Testis (tissue), 3 donors: ENCODE results near the gene THBS3. TPM values are rescaled to one million over a fixed set of nuclear protein-coding genes. Genes with fewer than 3 reads are reported as not detected.
"Not testable (repeated sequence)": the region's sequence is repeated elsewhere in the genome, so short reads cannot be mapped to it uniquely, and the experiment has no call there.

ENCODE experiments used
- DNase-seq: peaks from one replicate; pipeline ENCODE4 v3.0.0-alpha.2; 2019
- H3K27ac ChIP-seq, 2 donors: fragments of 200-600 bp; sonication (generic); one replicate each; pipeline ENCODE4 v1.5.1; 2019
- H3K27me3 ChIP-seq: fragments of 200-600 bp; sonication (generic); one replicate; pipeline ENCODE4 v1.5.1; 2019
- H3K36me3 ChIP-seq: fragments of 200-600 bp; sonication (generic); one replicate; pipeline ENCODE4 v1.5.1; 2017; ENCODE audit warnings: low read depth; ENCODE audit errors: missing control alignments
- H3K4me1 ChIP-seq: fragments of 200-600 bp; sonication (generic); one replicate; pipeline ENCODE4 v1.5.1; 2019
- H3K4me3 ChIP-seq, 2 donors: fragments of 200-600 bp; sonication (generic); one replicate each; pipeline ENCODE4 v1.5.1; 2017 to 2019
- H3K9me3 ChIP-seq: fragments of 200-600 bp; sonication (generic); one replicate; pipeline ENCODE4 v1.5.1; 2017
- POLR2A ChIP-seq: fragments of 450-650 bp; IDR thresholded peaks from one replicate; pipeline ENCODE4 v1.6.1; 2017; ENCODE audit warnings: antibody characterized with exemption, mild to moderate bottlenecking, moderate library complexity
- WGBS, 2 donors: methylation state at CpG; one replicate each; pipeline ENCODE4 v1.1.5; 2018; 5-methylcytosine and 5-hydroxymethylcytosine counted together
- intact Hi-C: fragments of 100-400 bp; cut with DNase I; formaldehyde crosslinking; loops from one replicate; pipeline ENCODE4 v1.15.1; 2023; ENCODE audit warnings: low total_unique reads
- polyA plus RNA-seq: library from polyadenylated mRNA; stranded (reverse); fragments of 350-450 nt; fragmentation: Illumina TruSeq; extraction: RNeasy Lipid Tissue Mini Kit (QIAGEN cat#74804); gene quantifications from one replicate; pipeline ENCODE4 v1.2.3, GENCODE V29; 2014; ENCODE audit warnings: low read depth, low replicate concordance; ENCODE audit not compliant: insufficient read depth
- total RNA-seq, 2 donors: library from RNA; depleted of rRNA; stranded (reverse); fragments of >200 nt; gene quantifications; one replicate each; pipeline ENCODE4 v1.2.3, GENCODE V29; 2016
- TF ChIP-seq, protein P1 (sequence below), 3 experiments: fragments of 450-650 bp in 2 of 3; fragments of 200-600 bp in 1 of 3; sonication (generic) in 1 of 3; IDR thresholded peaks; one replicate each; pipeline ENCODE4 v1.5.1; 2016 to 2019; ENCODE audit warnings: antibody characterized with exemption in 3 of 3, mild to moderate bottlenecking in 2 of 3, moderate library complexity in 1 of 3

Gene THBS3
- total and polyA plus RNA-seq, 3 donors from 2014 or later = 37.1 to 82.9 (median 68.1) TPM

DNA sequence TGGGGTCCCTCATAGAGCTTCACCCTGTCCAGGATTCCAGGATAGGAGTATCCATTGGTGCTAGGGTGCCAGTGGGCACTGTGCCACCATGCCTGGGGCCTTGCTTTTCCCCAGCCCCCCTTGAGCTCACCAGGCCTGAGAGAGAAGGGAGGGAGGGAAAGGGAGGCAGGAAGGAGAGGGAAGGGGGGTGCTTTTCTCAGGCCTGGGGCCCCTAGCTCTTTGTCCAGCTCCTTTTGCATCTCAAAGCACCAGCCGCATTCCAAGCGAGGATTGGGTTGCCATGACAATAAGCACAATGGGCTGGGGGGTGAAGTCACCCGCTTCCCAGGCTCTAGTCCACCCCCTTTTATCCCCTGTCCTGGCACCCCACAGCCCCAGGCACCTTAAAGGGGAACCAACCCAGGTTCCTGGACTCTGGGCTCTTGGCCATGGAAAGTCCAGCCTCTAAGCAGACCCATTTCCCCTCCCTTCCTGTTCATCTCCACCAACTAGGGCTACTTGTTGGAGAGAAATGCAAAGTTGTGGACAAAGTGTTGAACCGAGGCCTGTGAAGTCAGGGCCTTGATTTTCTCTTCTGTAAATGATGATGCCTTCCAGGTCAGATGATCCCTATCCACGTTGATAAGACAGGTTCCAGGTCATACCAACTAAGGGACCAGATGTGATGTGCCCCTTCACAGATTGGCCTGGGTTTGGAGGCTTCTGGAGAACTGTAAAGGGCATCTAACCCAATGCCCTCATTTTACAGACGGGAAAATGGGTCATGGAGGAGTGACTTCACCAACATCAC lies 11.4 kb downstream of the THBS3 start:
- Histone ChIP-seq H3K4me3 (no peak overlapping the region), H3K27me3 (no peaks in the 10 kb centered on the region), H3K27ac (no peak overlapping the region), H3K36me3 (no peaks in the 10 kb centered on the region), H3K4me1 (peaks cover 11% of the 10 kb centered on the region), H3K9me3 (no peaks in the 10 kb centered on the region)
- whole genome bisulfite sequencing, 2 donors = 91 to 93% methylated on average over 6 of the region's 6 CpGs
- DNase-seq = no peak
- intact Hi-C loops = no loop called here
- TF ChIP-seq POLR2A = no peak
- TF ChIP-seq, protein P1, sequence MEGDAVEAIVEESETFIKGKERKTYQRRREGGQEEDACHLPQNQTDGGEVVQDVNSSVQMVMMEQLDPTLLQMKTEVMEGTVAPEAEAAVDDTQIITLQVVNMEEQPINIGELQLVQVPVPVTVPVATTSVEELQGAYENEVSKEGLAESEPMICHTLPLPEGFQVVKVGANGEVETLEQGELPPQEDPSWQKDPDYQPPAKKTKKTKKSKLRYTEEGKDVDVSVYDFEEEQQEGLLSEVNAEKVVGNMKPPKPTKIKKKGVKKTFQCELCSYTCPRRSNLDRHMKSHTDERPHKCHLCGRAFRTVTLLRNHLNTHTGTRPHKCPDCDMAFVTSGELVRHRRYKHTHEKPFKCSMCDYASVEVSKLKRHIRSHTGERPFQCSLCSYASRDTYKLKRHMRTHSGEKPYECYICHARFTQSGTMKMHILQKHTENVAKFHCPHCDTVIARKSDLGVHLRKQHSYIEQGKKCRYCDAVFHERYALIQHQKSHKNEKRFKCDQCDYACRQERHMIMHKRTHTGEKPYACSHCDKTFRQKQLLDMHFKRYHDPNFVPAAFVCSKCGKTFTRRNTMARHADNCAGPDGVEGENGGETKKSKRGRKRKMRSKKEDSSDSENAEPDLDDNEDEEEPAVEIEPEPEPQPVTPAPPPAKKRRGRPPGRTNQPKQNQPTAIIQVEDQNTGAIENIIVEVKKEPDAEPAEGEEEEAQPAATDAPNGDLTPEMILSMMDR (IDR thresholded peaks at IDR 0.05) = no peak

DNA sequence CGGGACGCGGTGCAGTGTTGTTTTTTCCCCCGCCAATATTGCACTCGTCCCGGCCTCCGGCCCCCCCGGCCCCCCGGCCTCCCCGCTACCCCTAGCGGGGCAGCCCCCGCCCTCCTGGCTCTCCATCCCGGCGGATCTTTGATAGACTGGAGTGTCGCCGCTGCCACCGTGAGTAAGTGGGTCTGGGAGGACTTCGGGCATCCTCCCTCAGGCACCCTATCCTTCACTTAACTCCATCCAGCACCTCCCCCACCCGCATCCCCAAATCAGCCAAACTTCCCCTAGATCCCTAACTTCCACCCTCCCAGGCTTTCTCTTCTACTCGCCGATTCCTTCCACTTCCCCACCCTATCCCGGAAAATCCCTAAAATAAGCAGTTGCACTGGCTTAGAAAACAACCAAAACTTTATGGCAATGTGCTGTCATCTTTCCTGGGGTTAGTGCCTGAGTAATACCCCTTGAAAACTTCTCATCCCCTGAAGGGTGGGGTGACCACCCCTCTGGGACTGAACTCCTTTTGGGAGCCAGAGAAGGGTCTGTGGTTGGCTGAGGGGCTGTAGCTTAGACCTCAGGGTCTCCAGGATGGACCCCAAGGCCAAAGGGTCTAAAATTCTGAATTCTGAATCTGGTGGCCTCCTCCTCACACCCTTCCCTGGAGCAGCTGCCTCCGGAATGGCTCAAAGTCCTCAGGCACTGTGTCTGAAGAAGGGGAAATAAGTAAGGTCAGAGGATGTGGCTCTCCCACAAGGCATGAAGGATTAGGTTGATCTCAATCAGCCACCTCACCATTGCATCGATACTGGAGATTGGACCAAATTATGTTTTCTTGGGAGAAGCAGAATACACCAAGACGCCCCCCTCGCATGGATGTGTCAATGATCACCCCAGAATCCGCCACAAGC lies 12.2 kb downstream of the THBS3 start:
- no peaks in the 10 kb centered on the region for H3K9me3 ChIP-seq
- no peaks in the 10 kb centered on the region for H3K27me3 ChIP-seq
- TF ChIP-seq, protein P1 (IDR thresholded peaks at IDR 0.05) = no peak
- no peak for TF ChIP-seq POLR2A
- 28 to 34% methylated on average over 17 to 20 of the region's 27 CpGs for WGBS, 2 donors
- H3K36me3 ChIP-seq = no peaks in the 10 kb centered on the region
- H3K27ac ChIP-seq = peak overlapping the region; percentile 73 to 88
- intact Hi-C loops = no loop called here
- peak overlapping the region; percentile 59 for H3K4me3 ChIP-seq
- no peak for DNase-seq
- peaks cover 11% of the 10 kb centered on the region for H3K4me1 ChIP-seq

DNA sequence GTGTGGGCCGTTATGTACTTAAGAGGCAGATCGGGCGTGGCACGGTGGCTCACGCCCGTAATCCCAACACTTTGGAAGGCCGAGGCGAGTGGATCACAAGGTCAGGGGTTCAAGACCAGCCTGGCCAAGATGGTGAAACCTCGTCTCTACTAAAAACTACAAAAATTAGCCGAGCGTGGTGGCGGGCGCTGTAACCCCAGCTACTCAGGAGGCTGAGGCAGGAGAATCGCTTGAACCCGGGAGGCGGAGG lies 13.8 kb downstream of the THBS3 start:
- DNase-seq, H3K27me3 ChIP-seq, H3K9me3 ChIP-seq, H3K36me3 ChIP-seq, intact Hi-C loops: not testable (repeated sequence)
- Histone ChIP-seq H3K27ac (peak overlapping the region; percentile 73 to 88), H3K4me1 (peaks cover 11% of the 10 kb centered on the region), H3K4me3 (peak overlapping the region; percentile 59)
- 1 to 4% methylated on average over 16 of the region's 16 CpGs for WGBS, 2 donors

DNA sequence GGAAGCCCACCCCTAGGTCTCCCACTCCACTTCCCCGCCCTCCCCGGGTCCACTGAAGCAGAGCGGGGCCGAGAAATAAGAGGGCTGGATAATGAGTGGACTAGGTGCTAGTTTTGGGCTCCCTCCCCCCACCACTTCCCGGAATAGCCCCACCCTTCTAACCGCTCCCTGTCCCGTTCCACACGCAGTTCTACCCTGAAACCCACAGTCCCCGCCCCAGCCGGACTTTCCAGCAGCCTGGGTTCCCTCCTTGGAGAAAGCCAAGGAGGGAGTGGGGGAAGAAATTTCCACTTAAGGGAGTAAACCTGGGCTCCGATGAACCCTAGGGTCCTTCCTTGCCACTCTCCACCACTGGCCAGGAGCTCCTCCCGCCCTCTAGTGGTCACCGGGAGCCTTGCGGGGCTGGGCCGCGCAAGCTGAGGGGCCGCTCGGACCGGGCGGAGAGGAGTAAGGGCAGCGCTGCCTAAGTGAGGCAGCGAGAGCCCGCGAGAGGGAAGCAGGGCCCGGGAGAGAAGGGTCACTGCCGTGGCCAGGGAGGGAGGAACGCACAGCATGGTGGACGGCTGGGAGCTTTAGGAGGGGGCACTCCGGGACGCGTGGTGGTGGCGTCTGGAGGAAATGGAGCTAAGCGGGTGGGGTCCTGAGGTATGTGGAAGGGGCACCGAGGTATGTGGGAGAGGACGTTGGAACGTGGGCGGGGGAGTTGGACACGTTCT lies 14.3 kb downstream of the THBS3 start:
- Histone ChIP-seq H3K27me3 (no peaks in the 10 kb centered on the region), H3K4me3 (peak overlapping the region; percentile 59), H3K4me1 (peaks cover 11% of the 10 kb centered on the region), H3K9me3 (no peaks in the 10 kb centered on the region), H3K36me3 (no peaks in the 10 kb centered on the region), H3K27ac (peak overlapping the region; percentile 73 to 88)
- intact Hi-C loops = no loop called here
- 0 to 2% methylated on average over 36 to 38 of the region's 38 CpGs for WGBS, 2 donors
- DNase-seq = peak; percentile 87
- no peak for TF ChIP-seq POLR2A
- TF ChIP-seq, protein P1 (IDR thresholded peaks at IDR 0.05) = peak; percentile 87 to 97 (median 94)
